Activated CD4-positive, alpha-beta T cell treated with anti-CD3 and anti-CD28 coated beads, Interleukin-2, amount 50 U/mL, for 1 hour (primary cell): ENCODE measurements around the gene NOM1.

Experiments
- DNase-seq: peaks from one replicate; pipeline ENCODE4 v3.0.0-alpha.2; 2020

The NOM1 gene

DNA sequence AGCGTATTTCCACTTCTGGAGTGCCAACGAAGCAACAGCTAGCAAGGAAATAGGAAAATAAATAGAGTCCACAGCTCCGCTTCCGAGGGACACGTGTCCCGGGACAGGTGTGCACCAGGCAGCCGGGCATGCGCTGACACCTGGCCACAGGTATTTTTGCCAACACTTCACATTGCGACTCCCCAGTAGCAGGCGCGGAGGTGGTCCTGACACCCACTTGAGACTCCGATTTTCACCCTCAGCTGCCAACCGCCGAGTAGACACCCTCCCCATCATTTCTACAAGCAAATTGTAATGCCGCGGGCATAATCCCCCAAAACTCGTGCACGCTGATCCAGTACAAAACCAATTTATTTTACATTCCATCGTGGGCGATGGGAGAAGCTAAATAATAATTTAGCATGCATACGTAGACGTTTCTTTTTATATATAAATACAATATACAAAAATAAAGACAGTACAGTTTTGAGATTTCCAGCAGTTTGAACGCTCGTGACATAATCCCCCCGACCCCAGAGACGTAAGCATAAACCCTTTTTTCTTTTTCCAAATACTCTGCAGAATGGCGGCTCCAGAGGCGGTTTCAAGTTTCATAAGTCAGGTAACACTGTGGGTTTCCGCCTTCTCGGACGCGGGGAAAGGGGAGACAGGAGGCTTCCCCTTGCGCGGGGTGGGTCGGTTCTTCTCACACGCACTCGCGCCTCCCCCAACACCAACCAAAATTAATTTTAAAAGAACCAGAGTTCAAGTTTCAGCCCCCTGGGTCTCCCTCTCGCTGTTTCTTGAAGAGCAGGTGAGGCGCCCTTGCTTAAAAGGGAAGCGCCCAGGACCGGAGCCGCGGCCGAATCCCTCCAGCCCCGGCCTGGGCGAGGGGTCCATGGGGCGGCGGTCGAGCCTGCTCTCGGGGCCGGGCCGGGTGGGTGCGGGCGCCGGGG is 55.3 kb downstream of the NOM1 start:
- DNase-seq, result no peak

DNA sequence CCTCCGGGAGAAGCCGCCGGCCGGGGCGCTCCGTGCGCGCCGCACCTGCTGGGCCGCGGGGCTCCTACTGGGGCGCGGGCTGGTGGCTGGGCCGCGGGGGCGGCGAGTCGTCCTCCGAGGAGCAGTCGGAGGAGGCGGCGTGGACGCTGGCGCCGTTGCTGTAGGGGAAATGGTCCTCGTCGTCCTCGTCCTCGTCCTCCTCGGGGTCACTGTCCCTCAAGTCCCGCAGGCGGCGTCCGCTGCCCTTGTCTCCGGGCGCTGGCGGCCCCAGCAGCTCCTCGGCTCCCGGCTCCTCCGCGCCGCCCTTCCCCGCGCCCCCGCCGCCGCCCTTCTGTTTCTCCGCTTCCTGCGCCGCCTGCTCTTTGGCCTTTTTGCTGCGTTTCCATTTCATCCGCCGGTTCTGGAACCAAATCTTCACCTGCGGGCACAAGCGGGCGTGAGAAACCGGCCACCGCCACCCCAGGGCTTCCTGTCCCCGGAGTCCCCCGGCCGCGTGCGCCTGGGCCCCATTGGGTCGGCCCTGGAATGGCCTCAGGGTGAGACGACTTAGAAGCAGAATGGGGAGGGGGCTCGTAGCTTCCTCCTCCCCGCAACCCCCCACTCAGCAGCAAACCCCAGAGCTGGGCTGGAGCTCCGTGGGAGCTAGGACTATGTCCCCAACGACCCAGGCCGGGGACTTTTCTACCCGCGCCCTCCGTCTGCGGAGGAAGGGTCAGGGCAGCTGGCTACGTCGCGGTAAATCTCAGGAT is 56.1 kb downstream of the NOM1 start:
- no peak for DNase-seq

DNA sequence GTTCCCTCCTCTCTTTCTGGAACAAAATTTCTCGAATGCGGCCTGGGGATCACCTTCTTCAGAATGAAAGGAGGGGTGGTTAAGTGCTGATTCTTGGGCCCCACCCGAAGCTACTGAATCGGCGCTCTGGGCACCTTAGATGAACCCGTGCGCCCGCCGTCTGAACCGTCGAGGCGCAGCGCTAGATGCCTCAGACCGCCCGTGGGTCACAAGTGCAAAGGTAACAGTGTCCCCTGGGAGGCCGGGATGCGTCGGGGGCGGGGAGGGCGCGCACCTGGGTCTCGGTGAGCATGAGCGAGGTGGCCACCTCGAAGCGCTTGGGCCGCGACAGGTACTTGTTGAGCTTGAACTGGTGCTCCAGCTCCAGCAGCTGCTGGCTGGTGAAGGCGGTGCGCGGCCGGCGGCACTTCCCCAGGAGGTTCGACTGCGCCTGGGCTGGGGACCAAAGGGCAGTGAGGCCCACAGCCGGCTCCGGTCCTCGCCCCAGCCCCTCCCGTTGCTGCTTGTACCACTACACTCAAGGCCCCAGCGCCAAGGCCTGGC is 56.8 kb downstream of the NOM1 start:
- no peak for DNase-seq

DNA sequence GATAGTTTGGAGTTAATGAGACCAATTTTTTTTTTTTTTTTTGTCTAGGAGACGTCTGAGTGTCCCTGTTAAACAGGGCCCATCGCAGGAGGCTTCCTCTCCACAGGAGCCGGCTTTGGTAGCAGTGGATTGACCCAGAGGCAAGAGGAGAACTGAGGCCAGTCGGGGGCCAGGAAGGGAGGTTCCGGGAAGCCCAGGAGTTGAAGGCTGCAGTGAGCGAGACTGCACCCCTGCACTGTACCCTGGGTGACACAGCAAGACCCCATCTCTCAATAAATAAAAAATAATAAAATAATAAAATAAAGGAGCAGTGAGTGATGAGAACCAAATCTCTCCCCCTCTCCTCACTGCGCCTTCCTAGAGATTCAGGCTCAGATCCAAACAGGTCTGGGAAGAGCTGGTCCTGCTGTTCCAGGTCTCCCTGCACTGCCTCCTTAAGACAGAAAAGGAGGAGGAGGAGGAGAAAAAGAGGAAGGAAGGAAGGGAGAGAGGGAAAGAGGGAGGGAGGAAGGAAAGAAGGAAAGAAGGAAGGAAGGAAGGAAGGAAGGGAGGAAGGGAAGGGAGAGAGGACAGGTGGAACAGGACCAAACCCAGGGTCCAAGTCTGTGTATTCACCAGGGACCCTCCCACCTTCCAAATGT is 57.4 kb downstream of the NOM1 start:
- DNase-seq, result no peak

DNA sequence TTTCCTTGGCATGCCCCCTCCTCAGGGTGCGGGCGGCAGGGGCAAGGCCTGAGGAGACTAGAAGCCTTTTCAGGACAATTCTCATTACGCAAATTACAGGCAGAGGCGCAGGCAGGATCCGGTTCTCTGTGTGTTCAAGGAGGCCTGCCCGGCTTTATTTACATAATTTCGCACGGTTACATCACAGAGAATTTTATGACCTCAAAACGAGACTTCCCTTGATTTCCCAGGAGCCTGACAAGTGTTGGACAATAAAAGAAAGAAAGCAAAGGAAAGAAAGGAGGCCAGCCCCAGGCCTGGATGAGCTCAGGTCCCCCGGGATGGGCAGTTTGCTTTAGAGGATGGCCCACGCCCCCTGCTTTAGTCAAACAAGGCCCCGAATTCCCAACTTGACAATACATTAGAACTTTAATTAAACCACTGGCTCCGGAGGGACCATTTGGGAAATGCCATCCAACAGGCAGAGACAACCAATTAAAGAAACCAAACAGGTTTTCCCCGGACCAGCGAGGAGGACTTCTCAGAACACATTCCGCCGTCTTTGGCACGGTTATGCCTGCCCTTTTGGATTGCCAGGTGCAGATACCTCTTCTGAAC is 58.1 kb downstream of the NOM1 start:
- DNase-seq, result no peak

DNA sequence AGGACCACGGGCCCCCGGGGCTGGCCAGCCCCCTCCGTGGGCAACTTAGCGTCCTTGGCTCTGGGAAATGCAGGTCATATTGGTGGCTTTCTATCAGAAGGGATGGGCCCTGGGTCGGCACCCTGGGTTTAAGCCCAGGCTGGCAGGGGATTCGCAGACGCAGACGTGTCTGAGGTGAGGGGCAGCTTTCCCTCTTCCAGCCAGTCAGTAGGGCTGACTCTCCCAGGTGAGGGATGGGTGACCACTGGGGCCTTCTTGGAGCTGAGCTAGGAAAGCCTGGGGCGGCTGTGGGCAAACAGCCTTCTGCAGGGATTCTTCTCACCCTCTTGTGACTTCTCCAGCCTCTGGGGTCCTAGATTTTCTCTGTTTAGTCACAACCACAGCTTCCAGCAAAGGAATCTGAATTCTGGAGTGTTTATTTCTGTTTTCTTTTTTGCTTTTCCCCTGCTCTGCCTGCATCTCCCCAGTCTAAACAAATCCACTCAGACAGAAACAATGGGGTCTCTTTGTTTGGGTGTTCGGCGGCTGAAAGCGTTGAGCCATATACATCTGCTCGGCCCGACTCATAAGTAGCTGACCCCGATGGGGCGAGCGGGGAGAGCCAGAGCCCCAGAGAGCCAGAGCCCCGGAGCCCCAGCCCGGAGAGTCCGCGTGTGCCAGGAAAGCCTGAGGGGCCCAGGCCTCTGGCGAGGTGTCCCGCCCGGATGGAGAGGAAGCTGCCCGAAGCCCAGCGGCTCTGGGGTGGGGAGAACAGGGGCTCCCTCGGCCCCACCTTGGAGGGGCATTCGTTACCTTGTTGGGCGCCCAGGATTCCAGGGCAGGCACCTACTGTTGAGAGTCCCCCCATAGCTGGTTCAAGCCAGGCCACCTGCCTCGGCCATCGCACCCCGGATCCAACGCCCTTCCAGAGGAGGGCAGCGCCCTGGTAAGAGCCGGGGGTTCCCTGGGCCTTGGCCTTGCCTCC is 59.0 kb downstream of the NOM1 start:
- DNase-seq, result no peak

DNA sequence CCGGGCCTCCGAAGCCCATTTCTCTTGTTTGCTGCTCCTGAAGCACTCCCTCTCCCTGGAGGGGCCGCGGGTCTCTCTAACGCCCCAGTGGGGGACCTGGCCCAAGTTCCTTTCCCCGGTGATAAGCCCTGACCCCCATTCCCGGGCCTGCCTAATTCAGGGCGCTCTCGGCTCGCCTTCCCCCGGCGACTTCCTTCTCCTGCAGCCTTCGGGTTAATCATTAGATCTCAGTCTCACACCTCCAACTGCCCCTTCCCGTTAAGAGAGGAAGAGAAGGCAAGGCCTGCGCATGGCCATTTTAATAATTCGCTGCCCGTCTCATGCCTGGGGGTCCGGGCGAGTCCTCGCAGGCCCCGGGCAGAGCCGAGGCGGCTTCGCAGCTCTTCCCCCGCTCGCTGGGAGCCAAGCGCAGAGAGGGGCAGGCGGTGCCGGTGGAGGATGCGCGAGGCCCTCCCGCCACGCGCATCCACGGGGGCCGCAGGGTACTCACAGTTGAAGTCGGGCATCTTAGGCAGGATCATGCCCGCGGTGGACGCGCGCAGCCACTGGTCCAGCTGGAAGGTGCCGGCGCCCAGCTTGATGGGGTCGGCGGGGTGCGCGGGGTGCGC is 59.8 kb downstream of the NOM1 start:
- no peak for DNase-seq

DNA sequence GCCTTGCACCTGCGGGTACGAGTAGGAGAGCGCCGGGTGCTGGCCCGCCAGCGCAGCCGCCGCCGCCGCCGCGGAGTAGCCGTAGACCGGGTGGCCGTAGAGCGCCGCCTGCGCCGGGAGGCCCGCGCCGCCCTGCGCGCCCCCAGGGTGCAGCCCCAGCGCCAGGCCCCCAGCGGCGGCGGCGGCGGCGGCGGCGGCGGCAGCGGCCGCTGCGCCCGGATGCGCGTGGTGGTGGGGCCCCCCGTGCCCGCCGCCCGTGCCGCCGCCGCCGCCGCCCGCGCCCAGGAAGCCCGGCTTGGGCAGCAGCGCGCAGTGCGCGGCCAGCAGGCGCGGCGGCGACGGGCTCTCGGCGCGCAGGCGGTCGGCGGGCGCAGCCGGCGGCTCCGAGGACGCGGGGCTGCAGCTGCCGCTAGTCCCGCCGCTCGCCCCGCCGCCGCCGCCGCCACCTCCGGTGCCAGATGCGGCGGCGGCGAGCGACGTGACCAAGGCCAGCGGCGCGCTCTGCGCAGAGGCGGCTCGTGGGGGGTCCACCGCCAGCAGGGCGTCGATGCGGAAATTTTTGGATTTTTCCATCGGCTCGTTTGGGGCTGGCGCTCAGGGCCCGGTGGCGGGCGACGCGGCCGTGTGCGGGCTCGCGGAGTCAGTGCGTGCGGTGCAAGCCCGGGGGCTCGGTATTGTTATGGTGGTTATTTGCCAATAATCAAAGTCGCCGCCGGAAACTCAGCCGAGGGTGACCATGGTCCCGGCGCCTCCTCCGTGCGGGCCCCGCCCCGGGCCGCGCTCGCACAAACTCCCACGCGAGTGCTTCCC is 60.5 kb downstream of the NOM1 start:
- no peak for DNase-seq

DNA sequence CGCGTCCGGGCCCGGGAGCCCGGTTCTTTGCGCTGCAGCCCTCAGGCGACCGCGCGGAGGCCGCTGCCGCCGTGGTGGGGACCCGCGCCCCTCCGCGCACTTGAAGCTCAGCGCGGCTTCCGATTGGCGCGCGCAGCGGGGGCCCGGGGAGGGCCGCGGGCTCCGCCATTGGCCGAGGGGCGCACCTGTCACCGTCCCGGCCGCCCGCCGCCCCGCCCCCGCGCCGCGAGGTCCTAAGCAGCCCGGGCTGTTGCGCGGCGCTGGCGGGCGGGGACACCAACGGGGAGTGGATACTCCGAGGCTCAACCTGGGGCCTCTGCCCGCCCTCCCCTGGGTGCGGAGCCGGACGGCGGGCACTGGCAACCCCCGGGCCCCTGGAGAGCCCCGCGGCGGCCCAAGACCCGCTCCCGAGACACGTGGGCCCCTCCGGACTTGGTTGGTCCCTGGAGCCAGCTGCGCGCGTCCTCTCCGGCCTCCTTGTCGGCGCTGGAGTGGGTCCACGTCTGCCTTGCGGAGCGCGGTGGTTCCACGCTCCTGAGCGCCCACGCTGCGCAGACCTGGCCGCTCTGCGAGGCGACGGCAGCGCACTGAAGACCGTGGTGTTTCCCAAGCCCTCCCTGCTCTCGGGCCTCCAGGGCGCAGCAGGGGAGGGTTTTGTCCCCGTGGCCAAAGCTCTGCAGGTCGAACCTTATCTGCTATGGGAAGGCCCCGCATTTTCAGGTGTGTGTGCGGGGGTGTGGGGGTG is 61.2 kb downstream of the NOM1 start, which contains the start of gene MNX1:
Gene MNX1 (minus strand): TSS at position 76 of the 745 bp plus-strand sequence. CDS start 313 bp downstream, outside the sequence.
- DNase-seq, result peak; percentile 47

DNA sequence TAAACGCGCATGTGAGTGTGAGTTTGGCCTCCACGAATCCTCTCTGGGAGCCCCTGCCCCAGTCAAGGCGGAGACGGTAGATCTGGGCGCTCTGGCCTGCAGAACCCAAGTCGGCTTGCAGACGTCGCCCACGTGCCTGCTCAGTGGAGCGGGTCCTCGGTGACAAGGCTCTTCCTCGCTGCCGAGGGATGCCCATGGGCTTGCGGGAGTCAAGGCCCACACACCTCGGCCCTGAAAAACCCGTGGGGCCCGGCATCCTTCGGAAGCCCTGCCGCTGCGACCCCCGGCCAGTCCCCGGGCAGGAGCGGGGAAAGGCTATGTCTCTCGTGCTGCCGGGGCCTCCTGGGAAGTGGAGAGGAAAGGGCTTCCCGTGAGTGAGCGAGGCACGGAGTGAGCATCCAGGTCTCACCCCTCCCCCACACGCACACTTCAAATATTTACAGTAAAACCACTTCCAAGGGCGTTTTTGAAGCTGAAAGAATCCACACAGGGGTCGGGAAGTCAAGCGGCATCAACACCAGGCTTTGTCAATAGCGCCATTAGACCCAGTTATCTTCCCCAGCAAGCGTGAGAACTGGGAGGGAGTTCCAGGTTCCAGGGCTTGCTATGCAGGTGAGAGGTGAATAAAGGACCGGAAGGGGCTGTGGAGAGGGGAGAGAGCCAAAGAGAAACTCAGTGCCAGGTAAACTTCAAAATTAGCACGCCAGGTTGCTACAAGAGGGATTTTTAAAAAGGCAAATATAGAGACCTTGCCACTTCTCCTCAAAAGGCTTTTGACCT is 62.0 kb downstream of the NOM1 start:
- no peak for DNase-seq

DNA sequence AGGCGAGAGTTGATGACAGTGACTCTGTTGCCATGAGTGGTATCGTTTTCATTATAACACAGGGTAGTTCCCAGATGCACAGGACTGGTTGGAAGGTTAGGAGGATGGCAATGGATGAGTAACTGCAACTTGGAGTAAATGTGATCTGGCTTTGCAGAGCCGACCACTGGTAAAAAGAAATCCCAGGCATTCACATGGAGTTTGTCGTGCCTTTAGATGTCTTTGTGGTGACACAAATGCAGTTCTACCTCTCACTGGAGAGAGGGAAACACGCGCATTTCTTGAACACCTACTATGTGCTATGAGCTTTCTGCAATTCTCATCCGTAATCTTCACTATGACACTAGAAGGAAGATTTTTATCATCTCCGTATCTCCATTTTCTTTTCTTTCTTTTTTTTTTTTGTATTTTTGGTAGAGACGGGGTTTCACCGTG is 62.6 kb downstream of the NOM1 start:
- no peak for DNase-seq

DNA sequence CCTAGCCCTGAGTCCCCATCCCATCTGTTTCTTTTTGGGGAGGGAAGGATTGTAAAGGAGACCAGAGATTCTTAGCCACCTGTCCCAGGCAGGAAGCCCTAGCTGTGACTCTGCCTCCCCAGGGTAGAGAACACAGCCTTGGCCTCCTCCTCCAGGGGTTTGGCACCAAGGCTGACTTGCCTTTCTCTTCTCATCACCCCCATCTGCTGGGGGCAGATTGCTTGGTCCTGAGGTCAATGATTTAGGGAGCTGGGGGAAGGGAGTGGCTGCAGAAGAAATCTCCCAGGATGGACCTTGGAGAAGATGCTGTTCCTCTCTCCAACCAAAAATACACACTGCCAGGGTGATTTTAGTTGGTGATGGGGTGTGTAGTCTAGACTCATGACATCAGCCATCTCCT is 63.6 kb downstream of the NOM1 start:
- DNase-seq, result no peak

DNA sequence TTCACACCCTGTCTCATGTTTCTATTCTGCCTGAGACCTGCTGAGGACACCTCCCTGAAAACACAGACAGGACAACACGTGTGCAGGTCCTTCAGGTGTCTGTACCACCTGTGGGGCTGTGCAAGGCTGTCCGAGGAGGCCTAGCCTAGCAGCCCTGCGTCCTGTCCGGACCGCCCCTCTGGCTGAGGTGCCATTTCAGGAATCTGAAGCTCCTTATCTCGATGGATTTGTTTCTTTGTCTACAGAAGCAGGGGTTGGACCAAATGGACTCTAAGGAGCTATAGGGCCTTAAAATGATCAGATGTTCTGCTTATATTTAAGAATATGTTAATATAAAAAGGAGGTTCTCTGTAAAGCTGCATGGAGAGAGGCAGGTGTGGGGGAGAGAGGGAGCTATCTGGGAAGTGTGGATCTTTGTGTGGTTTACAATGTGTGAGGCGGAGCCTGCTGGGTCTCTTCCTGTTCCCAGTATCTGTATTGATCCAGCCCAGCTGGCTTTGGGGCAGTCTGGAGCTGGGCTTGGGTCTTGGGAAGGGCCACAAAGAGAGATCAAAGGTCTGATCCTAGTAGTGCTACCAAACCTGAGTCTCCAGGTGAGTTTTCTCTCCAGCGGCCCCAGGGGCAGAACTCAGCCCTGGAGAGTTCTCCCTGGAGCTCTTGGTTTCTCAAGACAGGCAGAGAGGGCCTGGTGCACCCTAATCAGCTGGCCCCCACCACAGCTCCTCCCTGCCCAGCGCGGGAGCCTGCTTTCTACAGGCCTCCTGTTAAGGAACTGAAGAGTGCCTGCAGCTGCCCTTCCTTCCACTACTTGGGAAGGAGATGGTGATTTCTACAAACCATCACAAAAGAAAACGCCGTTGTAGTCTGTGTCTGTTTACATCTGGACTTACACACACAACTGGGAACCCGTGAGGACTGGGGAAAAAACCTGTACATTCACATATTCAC is 64.4 kb downstream of the NOM1 start:
- DNase-seq, result no peak

DNA sequence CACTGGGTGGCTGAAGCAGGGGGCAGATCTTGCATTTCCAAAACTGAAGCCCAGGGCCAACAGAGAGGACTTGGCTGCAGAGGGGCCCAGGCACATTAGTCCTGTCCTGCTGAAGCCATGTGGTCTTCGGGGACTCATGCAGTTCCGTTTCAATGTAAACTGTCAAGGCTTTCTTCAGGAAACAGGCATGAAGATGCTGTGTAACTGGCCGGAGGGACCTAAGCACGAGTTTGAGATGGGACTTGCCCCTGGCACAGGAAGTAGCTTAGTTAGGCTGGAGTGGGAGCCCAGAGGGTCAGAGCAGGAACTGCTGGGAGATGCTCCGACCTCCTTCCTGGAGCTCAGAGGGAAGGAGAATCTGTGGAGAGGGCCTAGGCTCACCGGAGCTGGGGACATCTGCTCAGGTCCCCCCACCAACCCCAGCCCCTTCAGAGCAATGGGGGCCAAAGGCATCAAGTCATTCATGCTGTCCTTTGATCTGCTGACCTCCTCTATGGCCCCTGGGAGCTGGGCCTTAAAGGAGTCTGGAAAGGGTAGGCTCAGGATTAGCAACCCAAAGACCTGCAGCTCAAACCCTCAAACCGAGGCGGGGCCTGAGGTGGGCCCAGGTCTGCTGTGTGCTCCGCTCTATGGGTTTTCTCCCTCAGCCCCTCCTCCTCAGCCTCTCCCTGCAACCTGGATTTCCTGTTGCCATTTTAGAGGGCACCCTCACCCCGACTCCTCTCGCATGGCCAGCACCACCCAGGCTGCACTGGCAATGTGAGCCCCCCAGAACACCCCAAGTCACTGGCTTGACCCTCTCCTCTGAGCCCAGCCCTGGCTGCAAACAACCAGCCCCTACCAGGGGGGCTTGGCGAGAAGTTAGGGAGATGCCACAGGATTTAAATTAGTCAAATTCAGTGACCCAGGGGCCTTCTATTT is 65.4 kb downstream of the NOM1 start:
- no peak for DNase-seq

DNA sequence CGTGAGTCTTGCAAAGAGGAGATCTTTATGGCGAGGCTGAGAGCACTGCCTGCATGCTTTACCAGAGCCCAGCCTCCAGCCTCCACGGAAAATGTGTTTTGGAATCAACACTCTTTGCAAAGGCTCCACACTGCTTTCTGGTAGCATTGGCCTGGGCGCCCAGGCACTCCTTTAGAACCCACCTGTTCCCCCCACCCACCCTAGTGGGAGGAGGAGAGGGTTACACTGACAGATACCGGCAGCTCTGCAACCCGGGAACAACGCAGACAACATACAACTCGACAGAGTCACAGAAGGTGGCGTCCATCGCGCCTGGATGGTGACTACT is 66.5 kb downstream of the NOM1 start:
- DNase-seq, result no peak

DNA sequence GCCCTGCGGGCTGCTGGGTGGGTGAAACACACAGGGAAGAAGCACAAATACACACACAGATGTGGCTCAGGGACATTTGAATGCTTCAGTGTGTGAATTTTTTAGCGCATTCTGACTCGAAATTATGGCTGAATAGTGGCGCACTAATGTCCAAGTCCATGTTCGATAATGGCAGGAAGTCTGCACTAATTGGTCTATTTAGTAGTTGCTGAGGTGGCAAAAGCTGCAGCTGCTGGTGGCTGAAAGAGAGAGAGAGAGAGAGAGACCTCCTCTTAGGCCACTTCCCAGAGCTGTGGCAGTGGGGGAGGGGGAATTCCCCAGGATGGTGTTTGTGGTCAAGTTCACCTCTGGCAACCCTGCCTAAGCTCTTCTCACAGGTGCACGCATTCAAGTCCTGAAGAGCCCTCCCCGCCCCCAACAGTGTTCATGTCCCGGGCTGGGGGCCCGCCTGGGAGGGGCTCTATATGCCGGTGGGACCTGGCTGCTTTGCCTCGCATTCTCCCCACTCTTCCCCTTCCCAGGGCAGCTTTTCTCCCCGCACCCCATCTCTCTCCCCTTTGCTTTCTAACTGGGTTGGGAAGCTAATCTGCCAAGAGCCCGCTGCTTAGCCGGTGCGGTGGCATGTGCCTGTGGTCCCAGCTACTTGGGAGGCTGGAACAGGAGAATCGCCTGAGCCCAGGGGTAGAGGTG is 67.0 kb downstream of the NOM1 start:
- no peak for DNase-seq
